SK-N-DZ (cell line): Measurements from ENCODE around the gene DAG1.

Source experiments
- DNase-seq: peaks from one replicate; pipeline ENCODE4 v3.0.0-alpha.2; 2015; ENCODE audit warnings: low spot score

DAG1 gene

DNA sequence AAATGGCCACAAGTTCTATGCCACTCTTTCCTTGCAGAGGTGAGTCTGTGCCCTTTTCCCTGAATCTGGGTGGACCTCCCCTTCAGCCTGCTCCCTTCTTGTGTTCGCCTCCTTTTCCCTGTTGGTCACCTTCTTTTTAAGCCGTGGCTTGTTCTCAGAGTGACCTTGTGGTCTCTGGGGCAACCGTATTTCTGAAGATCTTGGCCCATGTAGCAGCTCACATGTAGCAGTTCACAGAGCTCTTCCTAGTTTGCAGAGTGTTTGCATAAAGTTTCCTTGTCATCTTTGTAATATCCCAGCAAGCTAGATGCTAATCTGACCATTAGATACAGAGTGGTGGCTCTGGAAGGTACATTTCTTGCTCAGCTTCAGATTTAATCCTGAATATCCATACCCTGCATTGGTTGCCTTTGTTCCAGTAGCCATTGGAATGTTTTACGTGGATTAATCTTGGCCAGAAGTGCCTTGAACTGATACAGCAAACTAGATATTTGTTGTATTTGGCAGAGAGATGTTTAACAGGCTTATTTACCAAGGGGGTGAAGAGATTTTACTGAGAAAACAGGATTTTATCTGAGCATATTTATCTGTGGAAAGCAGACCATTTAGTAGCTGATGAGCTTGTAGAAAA is 43.5 kb downstream of the DAG1 start:
- DNase-seq, result no peak

DNA sequence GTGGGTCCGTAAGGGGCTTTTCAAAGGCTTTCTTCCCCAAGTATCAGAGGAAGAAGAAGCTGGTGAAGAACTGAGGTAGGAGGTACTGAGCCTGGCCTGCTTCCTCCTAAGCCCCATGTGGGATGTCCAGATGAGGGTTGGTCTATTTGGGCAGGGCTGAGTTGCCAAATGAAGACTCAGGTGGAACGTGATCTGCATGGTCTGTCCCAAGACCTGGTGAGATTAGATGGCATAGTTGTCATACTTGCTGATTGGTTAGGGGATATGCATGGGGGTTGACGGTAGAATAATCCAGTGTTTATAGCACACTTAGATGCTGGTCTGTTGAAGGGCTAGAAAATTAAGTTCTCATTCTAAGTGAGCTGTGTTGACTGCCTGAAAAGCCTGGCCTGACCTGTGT is 47.9 kb downstream of the DAG1 start:
- DNase-seq, result no peak

DNA sequence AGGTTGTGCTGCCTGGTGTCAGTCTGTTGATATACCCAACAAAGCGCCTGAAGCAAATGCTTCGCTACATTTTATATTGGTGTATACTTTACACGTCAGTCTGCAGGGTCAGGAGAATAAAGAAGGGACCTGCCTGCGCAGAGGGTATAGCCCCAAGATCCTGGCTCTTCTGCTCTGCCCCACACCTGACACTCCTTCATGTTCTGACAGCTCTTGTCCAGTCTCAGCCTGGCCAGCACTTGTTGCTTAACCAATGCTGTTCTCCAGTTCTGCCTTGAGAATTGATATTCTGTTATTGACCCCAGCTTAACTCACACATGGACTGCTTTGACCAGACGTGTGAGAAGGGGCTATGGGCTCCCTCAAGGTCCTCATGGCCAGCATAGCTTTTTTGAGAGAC is 48.4 kb downstream of the DAG1 start:
- DNase-seq, result no peak

DNA sequence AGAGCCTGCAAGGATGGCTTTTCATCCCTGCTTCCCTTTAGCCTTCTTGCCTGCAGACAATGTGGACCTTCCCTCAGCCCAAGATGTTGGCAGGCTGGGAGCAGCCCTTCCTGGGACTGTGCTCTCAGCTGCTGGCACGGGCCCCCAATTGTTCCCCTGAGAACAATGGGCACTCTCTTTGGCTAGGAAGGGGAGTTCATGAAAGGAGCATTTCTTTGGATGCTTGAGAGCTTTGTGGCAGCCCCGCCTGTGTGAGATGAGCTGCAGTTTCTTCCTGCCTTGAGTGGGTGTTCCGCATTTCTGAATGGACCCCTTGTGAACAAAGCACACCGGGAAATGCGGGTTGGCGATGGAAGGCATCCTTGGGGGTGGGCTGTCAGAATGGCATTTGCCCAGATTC is 49.2 kb downstream of the DAG1 start:
- DNase-seq, result no peak

DNA sequence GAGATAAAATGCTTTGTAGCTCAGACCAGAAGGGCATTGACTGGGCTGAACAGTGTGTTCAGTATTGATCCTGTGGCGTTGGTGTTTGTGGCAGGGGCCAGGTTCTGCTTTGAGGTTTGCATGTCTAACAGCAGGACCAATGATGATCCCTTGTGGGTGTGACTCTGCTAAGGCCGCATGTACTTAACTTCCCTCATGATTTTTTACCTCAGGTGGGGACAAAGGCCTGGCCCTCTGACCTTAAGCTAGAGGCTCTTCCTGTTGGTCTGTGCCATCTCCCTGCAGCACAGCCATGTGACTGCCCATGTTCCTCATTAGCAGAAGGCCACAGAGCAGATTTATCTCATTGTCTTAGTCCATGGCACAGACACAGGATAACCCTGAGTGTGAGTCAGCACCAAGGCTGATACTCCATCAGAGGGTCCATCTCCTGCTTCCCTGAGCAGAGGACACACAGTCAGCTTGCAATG is 49.9 kb downstream of the DAG1 start:
- no peak for DNase-seq

DNA sequence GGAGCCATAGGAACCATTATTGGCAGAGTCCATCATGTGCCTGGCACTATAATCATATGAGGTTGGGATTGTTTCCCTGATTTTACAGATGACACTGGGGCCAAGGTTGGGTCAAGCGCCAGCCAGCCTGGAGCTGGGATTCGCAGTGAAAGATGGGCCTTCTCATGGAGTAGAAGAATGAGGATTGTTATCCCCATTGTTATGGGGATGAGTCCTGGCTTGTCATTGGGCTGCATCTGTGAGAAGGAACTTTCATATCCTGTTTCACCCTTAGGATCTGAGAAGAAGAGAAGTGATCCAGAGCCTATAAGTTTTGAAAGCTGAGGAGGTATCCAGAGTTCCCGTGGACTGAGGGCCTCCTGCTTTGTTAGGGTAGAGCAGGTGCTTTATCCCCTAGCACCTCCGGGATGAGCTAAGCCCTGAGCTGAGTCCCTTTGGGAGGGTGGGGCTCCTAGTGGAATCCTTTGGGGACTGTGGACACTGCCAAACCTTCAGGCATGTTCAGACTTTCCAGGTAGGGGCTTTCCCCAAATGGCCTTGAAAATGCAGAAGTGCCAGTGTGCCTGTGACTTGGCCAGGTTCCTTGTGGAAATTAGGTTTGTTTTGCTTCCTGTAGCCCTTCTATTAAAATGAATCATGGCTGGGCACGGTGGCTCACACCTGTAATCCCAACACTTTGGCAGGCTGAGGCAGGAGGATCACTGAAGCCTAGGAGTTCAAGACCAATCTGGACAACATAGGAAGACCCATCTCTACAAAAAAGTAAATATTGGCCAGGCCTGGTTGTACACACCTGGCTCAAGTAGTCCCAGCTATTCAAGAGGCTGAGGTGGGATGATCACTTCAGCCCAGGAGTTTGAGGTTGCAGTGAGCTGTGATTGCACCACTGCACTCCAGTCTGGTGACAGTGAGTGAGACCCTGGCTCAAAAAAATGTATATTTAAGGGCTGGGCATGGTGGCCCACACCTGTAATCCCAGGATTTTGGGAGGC is 54.0 kb downstream of the DAG1 start:
- DNase-seq, result no peak

DNA sequence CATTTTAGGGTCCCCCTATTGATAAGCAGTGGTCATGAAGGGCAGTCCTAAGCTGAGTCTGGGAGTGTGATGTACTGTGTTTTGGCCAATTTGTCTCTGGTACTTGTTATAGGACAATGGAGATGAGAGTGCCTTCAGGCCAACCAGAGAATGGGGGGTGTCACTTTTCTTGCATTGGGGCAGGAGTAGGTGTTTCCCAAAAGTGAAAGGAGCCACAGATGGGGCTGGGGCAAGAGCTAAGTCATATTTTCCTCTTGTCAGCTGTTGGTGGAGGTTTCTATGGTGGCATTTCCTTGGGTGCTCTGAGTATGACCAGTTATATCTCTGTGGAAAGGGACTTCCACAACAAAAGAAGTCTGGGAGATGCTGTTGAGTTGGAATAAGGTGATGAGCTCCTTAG is 59.5 kb downstream of the DAG1 start:
- no peak for DNase-seq

DNA sequence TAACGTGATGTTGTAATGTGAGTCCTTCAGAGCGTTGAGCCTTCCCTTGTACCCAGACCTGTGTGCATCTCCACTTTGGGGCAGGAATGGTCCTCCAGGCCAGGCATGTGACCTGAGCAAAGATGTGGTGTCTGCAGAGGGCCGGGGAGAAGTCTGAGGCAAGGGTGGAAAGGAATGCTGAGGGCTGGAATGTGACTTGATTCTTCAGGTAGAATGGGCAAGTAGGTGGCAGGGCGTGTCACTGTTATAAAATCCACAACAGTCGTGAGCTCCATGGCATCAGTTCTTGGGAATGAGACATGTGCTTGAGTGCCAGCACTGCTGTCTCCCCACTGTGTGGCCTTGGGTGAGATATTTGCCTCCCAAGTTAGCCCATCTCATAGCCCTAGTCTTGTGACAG is 60.2 kb downstream of the DAG1 start:
- DNase-seq, result no peak

DNA sequence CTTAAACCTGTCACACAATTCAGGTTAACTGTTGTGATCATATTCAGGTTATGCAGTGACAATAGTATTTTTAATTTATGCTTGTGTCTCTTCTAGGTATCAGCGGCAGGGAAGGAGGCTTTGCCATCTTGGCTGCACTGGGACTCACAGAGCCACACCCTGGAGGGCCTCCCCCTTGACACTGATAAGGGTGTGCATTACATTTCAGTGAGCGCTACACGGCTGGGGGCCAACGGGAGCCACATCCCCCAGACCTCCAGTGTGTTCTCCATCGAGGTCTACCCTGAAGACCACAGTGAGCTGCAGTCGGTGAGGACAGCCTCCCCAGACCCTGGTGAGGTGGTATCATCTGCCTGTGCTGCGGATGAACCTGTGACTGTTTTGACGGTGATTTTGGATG is 60.6 kb downstream of the DAG1 start:
- no peak for DNase-seq

DNA sequence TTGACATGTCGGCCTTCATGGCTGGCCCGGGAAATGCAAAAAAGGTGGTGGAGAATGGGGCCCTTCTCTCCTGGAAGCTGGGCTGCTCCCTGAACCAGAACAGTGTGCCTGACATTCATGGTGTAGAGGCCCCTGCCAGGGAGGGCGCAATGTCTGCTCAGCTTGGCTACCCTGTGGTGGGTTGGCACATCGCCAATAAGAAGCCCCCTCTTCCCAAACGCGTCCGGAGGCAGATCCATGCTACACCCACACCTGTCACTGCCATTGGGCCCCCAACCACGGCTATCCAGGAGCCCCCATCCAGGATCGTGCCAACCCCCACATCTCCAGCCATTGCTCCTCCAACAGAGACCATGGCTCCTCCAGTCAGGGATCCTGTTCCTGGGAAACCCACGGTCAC is 61.2 kb downstream of the DAG1 start:
- DNase-seq, result no peak

DNA sequence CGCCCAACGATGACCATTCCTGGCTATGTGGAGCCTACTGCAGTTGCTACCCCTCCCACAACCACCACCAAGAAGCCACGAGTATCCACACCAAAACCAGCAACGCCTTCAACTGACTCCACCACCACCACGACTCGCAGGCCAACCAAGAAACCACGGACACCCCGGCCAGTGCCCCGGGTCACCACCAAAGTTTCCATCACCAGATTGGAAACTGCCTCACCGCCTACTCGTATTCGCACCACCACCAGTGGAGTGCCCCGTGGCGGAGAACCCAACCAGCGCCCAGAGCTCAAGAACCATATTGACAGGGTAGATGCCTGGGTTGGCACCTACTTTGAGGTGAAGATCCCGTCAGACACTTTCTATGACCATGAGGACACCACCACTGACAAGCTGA is 61.6 kb downstream of the DAG1 start:
- no peak for DNase-seq

DNA sequence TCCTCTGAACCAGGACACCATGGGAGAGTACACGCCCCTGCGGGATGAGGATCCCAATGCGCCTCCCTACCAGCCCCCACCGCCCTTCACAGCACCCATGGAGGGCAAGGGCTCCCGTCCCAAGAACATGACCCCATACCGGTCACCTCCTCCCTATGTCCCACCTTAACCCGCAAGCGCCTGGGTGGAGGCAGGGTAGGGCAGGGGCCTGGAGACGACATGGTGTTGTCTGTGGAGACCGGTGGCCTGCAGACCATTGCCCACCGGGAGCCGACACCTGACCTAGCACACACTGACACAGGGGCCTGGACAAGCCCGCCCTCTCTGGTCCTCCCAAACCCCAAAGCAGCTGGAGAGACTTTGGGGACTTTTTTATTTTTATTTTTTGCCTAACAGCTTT is 63.0 kb downstream of the DAG1 start:
- no peak for DNase-seq

DNA sequence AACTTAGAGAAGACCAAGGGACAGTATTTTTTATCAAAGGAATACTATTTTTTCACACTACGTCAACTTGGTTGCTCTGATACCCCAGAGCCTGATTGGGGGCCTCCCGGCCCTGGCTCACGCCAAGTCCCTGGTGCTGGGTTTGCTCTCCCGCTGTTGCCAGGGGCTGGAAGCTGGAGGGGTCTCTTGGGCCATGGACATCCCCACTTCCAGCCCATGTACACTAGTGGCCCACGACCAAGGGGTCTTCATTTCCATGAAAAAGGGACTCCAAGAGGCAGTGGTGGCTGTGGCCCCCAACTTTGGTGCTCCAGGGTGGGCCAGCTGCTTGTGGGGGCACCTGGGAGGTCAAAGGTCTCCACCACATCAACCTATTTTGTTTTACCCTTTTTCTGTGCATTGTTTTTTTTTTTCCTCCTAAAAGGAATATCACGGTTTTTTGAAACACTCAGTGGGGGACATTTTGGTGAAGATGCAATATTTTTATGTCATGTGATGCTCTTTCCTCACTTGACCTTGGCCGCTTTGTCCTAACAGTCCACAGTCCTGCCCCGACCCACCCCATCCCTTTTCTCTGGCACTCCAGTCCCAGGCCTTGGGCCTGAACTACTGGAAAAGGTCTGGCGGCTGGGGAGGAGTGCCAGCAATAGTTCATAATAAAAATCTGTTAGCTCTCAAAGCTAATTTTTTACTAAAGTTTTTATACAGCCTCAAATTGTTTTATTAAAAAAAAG is 63.9 kb downstream of the DAG1 start:
- DNase-seq, result no peak

DNA sequence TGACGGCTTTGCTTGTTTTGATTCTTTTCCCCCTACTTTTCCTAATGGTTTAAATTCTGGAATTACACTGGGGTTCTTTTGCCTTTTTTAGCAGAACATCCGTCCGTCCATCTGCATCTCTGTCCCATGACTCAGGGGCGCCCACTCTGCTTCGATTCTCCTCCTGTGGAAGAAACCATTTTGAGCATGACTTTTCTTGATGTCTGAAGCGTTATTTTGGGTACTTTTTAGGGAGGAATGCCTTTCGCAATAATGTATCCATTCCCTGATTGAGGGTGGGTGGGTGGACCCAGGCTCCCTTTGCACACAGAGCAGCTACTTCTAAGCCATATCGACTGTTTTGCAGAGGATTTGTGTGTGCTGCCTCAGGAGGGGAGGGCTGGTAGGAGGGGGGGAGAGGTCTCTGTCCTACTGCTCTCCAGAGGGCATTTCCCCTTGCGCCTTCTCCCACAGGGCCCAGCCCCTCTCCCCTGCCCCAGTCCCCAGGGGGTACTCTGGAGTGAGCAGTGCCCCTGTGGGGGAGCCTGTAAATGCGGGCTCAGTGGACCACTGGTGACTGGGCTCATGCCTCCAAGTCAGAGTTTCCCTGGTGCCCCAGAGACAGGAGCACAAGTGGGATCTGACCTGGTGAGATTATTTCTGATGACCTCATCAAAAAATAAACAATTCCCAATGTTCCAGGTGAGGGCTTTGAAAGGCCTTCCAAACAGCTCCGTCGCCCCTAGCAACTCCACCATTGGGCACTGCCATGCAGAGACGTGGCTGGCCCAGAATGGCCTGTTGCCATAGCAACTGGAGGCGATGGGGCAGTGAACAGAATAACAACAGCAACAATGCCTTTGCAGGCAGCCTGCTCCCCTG is 64.7 kb downstream of the DAG1 start:
- no peak for DNase-seq

DNA sequence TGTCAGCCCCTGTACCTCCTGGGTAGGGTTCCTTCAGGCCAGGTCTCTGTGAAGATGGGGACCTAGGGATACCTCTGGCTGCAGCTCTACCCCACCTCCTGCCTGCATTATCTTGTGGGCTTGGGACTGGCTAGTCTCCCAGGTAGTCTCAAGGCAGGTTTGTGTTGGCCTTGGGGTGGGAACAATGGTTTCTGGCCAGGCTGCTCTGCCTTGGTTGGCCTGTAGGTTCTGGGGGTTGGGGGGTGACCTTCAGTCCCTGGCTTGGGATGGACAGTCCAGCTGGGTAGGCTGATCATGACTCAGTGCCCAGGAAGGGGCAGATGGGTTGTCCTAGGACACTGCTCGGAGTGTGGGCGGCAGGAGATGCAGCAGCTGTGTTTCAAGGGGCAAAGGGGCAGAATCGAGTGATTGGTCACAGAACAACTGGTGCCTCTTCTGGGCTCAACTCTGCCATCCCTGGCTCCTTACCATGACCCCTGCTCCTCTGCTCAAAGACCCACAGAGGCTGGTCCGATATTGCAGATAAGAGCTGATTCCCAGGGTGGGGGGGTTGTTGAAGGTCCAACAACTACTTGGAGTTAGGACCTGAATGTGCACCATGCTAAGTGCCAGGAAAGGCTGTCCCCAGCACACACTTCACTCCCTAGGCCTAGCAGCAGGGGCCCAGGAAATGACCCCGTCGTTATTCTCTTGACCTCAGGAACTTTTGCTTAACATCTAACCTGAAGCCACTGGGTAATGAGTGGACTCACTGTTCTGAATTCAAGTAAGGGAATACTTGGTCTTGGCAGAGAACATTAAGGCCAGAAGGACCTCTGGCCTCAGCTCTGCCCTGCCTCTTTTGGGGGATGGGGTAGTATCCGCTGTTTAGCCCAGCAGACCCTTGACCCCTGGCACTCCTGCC is 66.2 kb downstream of the DAG1 start:
- DNase-seq, result no peak

DNA sequence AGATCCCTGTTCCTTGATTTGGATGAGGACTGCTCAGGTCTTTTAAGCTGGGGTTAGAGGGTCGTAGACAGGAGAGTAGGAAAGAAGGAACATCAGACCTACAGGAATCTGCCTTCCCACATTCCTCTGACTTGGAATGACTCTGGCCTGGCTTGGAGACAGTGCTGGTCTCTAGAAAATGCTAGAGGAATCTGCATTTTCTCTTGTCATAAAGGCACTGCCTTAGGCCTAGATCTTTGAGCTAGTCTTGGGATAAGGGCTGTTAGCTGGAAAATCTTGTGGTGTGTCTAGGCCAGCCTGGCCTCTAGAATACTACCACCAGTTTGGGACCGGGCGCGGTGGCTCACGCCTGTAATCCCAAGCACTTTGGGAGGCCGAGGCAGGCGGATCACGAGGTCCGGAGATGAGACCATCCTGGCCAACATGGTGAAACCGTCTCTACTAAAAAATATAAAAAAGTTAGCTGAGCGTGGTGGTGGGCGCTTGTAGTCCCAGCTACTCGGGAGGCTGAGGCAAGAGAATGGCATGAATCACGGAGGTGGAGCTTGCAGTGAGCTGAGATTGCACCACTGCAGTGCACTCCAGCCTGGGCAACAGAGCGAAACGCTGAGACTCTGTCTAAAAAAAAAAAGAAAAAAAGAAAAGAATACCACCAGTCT is 66.9 kb downstream of the DAG1 start:
- DNase-seq, result no peak

DNA sequence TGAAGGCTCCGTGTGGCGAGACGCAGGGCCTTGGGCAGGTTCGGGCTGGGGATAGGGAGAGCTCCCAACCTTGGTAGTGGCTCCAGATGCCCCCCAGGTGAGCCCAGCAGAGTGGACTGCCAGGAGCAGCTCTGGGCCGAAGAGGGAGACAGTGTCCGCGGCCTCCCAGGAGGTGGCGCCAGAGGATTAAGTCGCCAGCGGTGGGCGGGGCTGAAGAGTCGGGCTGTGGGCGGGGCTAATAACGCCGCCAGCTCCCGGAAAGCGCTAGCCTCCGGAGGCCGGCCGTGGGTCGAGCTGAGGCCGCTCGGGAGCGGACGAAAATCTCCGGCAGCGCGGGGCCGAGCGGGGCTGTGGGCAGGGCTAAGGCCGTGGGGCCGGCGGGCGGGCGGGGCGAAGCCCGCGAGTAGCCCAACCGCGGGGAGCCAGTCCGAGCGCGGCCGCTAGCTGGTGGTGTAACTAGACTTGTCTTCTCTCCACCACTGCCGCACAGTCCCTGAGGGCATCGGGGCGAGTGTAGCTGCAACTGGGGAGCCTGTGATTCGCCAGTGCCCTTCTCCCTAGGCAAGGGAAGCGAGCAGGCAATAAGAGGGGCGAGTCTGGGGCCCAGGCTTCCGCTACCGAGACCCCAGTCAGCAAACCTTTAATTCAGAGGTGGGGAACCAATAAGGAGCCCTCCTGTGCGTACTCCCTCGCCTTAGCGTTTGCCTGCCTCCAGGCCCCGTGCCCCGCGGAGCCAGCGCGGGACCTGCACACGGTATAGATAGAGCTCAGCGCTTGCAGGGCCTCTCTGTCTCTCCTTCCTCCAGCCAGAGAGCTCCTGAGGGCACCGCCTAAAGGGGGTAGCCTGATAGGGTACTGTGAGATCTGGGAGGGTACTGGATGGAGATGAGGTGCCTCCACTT is 69.8 kb downstream of the DAG1 start:
- DNase-seq, result peak; percentile 89

DNA sequence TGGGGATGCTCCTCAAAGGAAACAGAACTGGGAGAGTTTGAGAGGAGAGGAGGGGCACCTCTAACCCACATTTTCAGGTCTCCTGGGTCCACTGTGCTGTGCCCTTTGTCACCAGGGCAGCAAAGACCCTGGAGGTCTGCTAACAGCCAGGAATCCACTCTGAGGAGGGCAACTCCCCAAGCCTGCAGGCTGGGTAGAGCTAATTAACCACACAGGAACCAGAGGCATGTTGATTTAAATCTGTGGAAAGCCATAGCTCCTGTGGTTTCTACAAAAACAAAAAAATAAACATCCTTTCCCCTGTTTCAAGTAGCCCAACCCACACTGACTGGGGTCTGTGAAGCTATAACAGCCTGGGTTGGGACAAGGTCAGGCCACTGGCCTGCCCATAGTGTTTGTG is 82.0 kb downstream of the DAG1 start:
- DNase-seq, result no peak

DNA sequence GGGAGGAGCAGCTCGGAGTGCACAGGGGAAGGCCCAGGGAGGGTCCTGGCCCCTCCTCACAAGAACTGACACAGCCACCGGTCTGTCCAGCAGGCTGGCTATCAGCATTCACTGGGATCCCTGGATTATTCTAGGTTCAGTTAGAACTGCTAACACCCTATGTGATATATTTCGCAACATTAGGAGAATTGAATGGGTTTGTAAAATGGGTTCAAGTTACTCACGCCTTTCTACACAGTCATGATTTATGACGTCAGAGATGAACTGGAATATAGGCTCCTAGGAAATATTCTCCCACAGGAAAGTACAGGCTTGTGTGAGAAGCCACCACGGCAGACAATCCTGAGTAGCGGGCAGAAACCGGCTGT is 83.2 kb downstream of the DAG1 start:
- DNase-seq, result no peak
